ENCODE measurements around the gene TBC1D22A. TPM values are rescaled to one million over a fixed set of nuclear protein-coding genes. Genes with fewer than 3 reads are reported as not detected.

Gene TBC1D22A
- total RNA-seq, 1 experiment from 2014 or later, result 8.2 TPM

DNA sequence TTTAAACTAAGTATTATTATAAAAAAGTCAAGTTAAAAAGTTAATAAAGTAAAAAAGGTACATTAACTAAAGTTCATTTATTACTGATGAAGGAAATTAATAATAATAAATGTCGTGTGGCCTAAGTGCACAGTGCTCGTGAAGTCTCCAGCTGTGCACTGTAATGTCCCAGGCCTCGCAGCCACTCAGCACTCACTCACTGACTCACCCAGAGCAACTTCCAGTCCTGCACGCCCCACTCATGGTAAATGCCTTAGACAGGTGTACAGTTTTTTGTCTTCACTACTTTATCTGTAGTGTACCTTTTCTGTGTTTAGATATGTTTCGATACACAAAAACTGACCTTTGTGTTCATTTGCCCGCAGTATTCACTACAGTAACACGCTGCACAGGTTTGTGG is 175.5 kb downstream of the TBC1D22A start:
- H3K36me3 ChIP-seq (replicated peaks; ENCODE audit: control insufficient read depth, insufficient read depth, low read length), result no peaks in the 10 kb centered on the region
- DNase-seq, result no peak
- no peak overlapping the region for H3K4me3 ChIP-seq (ENCODE audit: insufficient read depth, low read depth, low read length)
- no peaks in the 10 kb centered on the region for H3K27me3 ChIP-seq (ENCODE audit: control insufficient read depth, insufficient read depth, low read length)

DNA sequence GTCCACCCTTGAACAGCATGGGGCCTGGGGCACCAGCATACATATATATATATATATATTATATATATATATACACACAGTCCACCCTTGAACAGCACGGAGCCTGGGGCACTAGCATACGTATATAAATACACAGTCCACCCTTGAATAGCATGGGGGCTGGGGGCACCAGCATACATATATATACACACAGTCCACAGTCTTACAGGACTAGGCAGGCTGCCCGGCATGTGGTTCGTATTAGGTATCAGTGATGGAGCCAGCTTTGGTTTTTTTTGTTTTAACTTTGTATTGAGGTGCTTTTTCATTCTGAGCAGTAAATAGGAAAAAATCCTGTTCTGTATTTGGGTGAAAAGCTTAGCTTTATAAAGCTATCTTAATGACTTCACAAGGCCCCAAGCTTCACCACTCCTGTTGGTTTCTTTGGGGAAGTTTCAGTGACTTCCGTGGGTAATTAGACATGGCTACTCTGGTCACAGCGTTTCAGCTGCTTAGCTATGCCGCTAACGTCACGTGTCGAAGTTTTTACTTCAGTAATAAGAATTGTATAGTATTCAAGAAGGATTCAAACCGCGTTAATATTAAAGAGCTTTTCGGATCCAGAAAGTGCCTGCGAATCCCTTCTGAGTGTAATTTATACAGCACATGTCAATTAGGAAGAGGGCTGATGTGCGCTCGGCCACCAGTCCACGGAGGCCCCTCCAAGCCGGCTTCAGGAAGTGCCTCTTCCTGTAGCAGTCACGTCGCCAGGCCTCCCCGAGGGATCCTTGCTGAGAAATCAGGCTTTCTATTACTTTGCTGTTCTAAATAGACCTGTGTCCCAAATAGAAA is 179.7 kb downstream of the TBC1D22A start:
- DNase-seq, result no peak
- Histone ChIP-seq H3K4me3 (ENCODE audit: insufficient read depth, low read depth, low read length) (no peak overlapping the region), H3K27me3 (ENCODE audit: control insufficient read depth, insufficient read depth, low read length) (no peaks in the 10 kb centered on the region), H3K36me3 (replicated peaks; ENCODE audit: control insufficient read depth, insufficient read depth, low read length) (no peaks in the 10 kb centered on the region; the same call in 1 of the 2 replicates)

DNA sequence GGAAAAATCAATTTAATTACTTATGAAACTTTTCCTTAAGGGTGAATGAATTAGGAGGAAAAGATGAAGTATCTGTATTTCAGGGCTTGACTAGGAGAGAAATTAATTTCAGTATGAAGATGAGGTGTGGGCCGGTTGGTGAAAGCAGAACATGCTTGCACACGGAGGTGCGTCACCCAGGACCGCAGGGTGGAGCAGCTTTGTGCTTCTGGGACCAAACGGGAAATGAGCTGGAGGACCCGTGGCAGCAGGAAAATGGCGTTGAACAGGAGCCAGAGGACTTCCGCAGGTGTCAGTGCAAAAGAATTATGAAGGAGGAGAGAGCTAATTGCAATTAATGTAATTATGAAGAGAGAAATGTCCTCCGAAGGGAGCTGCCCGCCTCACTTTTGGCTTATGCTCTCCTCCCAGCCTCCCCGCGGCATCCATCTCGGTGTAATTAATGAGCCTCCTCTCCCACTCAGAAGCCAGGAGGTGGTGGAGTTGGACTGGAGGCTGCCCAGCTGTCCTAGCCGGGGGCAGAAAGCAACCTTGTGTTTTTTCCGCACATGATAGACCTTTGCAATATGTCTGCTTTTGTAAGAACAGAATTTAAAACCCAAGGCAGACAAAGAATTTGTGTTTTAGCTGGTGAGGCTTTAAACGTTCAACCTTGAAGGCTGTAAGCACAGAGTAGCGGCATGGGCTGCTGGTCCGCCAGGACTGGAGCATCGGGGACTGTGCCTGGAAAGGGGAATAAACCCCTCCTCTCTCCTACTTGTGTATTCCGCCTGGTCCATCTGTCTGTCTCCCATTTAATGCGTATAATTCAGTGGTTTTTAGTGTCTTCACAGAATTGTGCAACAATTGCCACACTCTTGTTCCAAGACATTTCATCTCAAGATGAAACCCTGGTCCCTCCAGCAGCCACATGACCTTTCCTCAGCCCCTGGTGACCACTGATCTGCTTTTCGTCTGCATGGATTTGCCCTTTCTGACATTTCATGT is 180.6 kb downstream of the TBC1D22A start:
- Histone ChIP-seq H3K36me3 (replicated peaks; ENCODE audit: control insufficient read depth, insufficient read depth, low read length) (no peaks in the 10 kb centered on the region; the same call in 1 of the 2 replicates), H3K27me3 (ENCODE audit: control insufficient read depth, insufficient read depth, low read length) (no peaks in the 10 kb centered on the region), H3K4me3 (ENCODE audit: insufficient read depth, low read depth, low read length) (no peak overlapping the region)
- DNase-seq, result no peak

DNA sequence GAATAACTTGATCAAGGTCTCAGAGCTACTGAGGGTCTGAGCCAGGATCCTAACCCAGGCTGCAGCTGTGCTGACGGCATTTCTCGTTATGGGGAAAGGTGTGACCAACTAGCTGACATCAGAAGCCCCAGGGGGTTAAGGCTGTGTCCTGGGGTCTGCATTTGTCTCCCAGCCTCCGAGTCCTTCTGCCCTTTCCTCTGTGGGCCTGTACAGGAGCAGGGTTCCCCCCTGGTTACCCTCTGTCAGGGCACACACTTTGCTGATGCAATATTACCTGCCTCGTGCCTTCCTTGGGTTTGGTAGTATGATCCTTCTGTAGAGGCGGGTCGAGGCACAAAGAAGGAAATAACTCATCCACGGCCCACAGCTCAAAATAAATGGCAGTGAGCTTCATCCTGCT is 183.0 kb downstream of the TBC1D22A start:
- Histone ChIP-seq H3K36me3 (replicated peaks; ENCODE audit: control insufficient read depth, insufficient read depth, low read length) (no peaks in the 10 kb centered on the region; the same call in 1 of the 2 replicates), H3K4me3 (ENCODE audit: insufficient read depth, low read depth, low read length) (no peak overlapping the region), H3K27me3 (ENCODE audit: control insufficient read depth, insufficient read depth, low read length) (no peaks in the 10 kb centered on the region)
- no peak for DNase-seq

DNA sequence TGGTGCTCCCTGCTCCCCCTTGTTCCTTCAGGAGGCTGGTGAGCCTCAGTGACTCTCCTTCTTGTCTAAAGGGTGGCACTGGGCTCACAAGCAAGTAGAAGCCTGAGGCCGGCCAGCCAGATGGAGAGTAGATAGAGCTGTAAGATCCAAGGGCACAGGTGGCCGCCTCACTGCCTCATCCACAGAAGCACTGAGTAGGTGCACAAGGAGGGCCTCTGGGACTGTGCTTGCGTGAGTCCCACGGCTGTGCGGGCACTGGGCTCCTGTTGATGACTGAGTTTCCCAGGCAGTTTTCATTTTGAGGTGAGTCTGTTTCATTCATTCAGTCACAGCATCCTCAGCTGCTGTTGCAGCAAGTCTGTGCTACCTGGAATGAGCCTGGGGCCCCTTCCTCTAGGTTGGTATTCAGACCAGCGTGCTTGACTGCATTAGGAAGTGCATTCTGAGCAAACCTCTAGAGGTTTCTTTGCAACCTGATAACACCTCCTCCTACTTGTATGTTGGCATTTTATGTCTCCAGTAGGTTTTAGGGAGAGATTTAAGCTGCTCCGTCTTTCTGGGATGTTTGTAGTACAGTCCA is 184.0 kb downstream of the TBC1D22A start:
- no peak overlapping the region for H3K4me3 ChIP-seq (ENCODE audit: insufficient read depth, low read depth, low read length)
- no peak for DNase-seq
- no peaks in the 10 kb centered on the region; the same call in 1 of the 2 replicates for H3K36me3 ChIP-seq (replicated peaks; ENCODE audit: control insufficient read depth, insufficient read depth, low read length)
- no peaks in the 10 kb centered on the region for H3K27me3 ChIP-seq (ENCODE audit: control insufficient read depth, insufficient read depth, low read length)

DNA sequence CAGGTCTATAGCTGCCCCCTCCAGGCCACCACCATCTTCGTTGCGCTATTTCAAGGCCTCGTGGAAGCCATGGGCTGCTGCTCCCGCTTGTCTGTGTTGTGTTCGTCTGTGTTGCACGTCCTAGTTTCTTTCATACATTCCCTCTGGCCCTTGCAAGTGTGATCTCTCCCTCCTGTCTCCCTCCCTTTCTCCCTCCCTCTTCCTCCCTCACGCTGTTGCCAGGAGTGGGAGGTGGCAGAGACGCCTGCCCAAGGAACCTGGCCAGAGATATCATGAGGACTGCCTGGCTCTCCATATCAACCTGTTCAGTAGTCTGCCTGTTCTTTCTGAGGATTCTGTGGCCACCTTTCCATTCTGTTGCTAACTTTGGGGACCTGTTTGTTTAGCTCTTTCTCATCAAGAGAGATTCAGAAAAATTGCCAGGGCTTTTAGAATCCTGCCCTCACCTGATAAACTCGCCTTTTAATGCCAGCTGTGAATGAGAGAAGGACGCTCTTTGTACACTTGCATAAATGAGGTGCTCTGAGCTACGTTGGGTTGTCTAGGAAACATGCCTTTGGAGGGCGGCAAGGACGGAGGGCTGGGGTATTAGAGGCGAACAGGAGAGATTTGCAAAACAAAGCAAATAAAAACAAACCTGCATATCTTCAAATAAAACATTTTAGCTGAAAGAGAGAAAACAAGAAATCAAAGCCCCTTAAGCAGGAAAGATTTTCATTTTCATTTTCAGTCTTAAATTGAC is 185.2 kb downstream of the TBC1D22A start:
- no peak for DNase-seq
- Histone ChIP-seq H3K36me3 (replicated peaks; ENCODE audit: control insufficient read depth, insufficient read depth, low read length) (no peaks in the 10 kb centered on the region; the same call in 1 of the 2 replicates), H3K4me3 (ENCODE audit: insufficient read depth, low read depth, low read length) (no peak overlapping the region), H3K27me3 (ENCODE audit: control insufficient read depth, insufficient read depth, low read length) (no peaks in the 10 kb centered on the region)

DNA sequence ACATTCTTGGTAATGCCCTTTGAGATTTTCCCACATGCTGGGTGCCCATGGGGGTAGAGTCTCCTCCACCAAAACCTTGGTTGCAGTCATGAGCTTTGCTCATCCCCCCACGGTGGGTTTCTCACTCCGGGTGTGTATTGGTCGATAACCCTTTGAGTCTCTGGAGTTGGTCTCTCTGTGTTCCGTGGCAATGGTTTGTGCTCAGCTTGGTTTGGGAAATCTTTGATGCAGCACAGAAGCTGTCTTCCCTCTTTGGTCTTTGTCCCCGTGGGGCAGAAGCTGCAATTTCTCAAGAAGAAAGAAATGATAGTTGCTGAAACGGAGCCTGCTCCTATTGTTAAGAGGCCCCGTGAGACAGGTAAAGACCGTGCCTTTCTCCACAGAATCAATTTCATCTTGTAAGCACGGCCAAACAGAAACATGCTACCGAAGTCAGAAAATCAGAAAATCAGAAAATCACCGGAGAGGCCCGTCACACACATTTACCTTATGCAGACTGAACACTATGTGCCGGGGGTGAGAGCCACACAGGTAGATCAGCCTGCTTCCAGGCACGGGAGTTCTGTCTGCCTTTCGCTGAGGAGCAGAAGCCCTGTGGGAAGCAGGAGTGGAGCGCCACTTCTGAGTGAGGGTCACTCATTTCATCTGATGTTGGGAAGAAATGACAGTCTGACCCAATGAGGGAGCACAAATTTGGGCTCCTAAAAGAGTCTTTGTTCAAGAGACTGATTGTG is 186.1 kb downstream of the TBC1D22A start:
- H3K4me3 ChIP-seq (ENCODE audit: insufficient read depth, low read depth, low read length), result no peak overlapping the region
- H3K36me3 ChIP-seq (replicated peaks; ENCODE audit: control insufficient read depth, insufficient read depth, low read length), result no peaks in the 10 kb centered on the region; the same call in 1 of the 2 replicates
- no peaks in the 10 kb centered on the region for H3K27me3 ChIP-seq (ENCODE audit: control insufficient read depth, insufficient read depth, low read length)
- DNase-seq, result no peak

DNA sequence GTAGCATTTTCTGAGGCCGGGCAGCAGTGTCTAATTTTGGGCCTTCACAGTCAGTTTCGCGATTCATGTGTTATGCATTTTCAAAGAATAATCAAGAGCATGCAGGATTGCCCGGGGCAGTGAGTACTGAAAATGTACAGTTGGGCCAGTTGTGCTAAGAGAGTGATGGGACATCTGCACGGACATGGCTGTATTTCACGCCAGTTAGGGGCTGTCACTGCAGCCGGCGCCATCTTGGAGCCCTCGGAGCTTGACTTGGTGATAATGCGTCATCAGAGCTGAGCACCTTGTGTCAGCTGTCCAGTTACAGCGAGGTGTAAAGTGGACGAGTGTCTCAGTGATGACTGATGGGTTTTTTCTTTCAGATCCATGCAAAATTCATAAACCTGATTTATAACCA is 188.9 kb downstream of the TBC1D22A start:
- Histone ChIP-seq H3K36me3 (replicated peaks; ENCODE audit: control insufficient read depth, insufficient read depth, low read length) (no peaks in the 10 kb centered on the region; the same call in 1 of the 2 replicates), H3K4me3 (ENCODE audit: insufficient read depth, low read depth, low read length) (no peak overlapping the region), H3K27me3 (ENCODE audit: control insufficient read depth, insufficient read depth, low read length) (no peaks in the 10 kb centered on the region)
- no peak for DNase-seq

DNA sequence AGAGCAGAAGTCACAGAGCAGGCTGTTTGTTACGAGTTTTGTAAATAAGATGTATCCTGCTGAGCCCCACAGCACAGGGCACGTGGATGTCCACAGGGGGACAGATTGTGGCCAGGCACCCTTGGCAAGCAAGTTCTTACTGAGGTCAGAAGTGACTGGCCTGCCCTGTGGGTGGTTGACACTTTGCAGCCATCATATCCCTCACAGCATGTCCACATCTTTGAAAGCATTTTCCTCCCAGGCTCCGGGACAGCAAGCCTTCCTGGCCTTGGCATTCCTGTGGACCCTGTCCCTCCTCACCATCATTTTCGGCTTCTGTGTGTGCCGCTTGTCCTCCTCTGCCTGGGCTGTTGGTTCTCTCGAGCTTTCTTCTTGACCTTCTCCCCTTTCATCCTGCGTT is 189.5 kb downstream of the TBC1D22A start:
- Histone ChIP-seq H3K27me3 (ENCODE audit: control insufficient read depth, insufficient read depth, low read length) (no peaks in the 10 kb centered on the region), H3K36me3 (replicated peaks; ENCODE audit: control insufficient read depth, insufficient read depth, low read length) (no peaks in the 10 kb centered on the region; the same call in 1 of the 2 replicates)
- DNase-seq, result no peak

DNA sequence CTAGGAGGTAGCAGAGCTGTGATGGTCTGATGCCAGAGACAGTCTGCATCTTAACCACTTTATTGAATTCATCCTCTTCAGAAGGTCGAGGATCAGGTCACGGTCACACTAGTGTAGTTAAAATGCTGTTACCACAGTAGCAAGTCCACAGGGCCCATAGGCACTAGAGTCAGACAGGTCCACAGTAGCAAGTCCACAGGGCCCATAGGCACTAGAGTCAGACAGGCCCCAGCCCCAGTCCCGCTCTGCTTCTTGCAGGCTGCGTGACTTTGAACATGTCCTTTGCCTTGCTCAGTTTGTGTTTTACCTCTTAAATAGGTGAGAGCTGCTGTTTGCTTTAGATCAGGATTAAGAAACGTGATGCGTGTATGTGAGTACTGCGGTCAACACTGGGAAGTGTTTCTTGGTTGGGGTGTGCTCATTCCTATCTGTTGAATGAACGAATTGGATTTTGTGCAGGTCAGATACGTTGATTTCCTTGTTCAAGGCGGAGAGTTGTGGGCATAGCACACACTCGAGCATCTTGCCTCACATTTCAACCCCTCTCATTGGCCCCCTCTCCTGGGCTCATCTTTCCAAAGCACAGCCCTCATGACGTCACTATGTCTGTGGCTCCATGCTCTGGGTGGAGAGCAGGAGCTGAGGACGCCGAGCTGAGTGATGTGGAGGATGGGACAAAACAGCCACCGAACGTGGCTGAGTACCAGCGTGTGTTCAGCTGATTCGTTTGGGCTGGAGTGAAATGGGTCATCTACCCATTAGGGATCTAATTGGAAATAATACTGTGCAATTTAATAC is 191.7 kb downstream of the TBC1D22A start:
- H3K36me3 ChIP-seq (replicated peaks; ENCODE audit: control insufficient read depth, insufficient read depth, low read length), result no peaks in the 10 kb centered on the region
- H3K4me3 ChIP-seq (ENCODE audit: insufficient read depth, low read depth, low read length), result no peak overlapping the region
- DNase-seq, result no peak
- H3K27me3 ChIP-seq (ENCODE audit: control insufficient read depth, insufficient read depth, low read length), result no peaks in the 10 kb centered on the region

More for the DNA sequence above, 189.5 kb downstream of the TBC1D22A start:
- no peak overlapping the region for H3K4me3 ChIP-seq (ENCODE audit: insufficient read depth, low read depth, low read length)

DNA sequence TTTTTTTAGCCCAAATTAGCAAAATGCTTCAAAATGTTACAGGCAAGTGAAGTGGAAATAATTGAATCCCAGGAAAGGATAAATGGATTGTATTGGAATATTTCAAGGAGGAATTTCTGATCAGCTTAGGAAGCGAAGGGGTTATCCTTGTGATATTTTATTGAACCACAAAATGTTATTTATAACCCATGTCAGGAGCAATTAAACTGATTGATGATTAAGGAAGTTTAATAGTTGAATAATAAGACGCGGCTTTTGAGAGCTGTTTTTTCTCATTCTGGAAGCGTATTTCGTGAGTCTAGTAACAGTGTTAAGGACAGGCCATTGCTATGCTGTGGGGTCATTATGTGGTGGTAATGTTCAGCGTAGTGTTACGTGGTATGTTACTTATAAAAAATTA is 192.3 kb downstream of the TBC1D22A start:
- Histone ChIP-seq H3K27me3 (ENCODE audit: control insufficient read depth, insufficient read depth, low read length) (no peaks in the 10 kb centered on the region), H3K36me3 (replicated peaks; ENCODE audit: control insufficient read depth, insufficient read depth, low read length) (no peaks in the 10 kb centered on the region), H3K4me3 (ENCODE audit: insufficient read depth, low read depth, low read length) (no peak overlapping the region)
- no peak for DNase-seq

DNA sequence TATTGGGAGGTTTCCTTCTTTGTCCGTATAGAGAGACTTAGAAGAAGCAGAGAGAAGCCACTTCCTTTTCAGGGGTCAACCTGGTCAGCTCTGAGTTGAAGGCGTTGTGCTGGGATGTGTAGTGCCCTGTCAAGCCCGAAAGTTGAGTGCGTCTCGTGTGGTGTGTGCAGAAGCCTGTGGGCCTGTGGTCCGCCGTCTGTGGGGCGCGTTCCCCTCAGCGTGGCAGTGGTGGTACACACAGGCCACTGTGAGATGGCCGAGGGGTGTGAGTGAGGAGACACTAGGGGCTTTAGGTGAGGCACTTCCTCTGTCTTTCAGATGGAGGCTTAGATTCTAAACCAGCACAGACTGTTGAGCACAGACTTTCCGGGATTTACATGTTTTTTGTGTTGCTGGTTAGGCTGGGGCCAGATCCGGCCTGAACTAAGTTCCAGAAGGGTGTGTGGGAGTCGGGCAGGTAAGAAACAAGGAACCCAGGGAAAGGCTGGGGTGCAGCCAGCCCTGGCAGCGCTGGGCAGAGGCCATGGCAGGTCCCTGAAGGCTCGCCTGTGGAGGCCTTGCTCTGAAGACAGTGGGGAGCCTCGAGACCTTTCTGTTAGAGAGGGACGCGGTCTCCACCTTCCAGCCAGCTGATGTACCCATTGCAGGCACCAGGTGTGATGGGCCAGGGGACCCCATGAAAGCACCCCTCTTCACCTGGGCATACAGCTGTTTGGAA is 194.2 kb downstream of the TBC1D22A start:
- H3K36me3 ChIP-seq (replicated peaks; ENCODE audit: control insufficient read depth, insufficient read depth, low read length), result no peaks in the 10 kb centered on the region
- H3K27me3 ChIP-seq (ENCODE audit: control insufficient read depth, insufficient read depth, low read length), result no peaks in the 10 kb centered on the region
- DNase-seq, result no peak
- no peak overlapping the region for H3K4me3 ChIP-seq (ENCODE audit: insufficient read depth, low read depth, low read length)
